ENCODE results near the gene NEDD9.

Gene NEDD9

DNA sequence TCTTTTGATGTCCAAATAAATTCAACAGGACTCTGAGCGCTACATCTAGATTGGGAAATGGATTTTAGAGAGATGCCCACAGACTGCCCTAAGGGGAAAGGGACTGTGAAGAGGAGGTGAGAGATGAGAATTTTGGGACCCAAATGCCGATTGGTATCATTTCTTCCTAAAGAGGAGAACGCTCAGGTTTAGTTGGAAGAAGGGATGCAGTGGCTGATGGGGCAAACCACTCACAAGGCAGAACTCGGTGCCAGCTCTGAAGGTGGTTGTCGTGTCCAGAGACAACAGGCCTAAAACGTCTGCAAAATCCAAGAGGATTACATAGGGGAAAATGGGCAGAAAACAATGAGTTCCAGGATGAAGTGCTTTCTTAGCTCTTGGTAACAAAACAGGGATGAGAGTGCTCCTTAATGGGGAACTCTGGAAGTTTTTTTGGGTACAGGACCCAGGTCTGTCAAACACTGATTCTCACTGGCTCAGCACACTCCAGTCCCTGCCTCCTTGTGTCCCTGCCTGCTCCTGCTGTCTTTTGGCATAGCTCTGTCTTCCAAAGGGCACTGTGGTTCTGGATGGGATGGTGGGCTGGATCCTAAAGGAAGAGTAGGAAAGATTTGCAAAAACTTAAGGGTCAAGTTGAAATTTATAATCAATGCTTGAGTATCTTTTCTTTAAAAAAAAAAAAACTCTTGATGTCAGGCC is 29.0 kb downstream of the NEDD9 start:
- in situ Hi-C loops (cut with MboI; ENCODE audit: low sequenced_read_pairs): no loop called here

DNA sequence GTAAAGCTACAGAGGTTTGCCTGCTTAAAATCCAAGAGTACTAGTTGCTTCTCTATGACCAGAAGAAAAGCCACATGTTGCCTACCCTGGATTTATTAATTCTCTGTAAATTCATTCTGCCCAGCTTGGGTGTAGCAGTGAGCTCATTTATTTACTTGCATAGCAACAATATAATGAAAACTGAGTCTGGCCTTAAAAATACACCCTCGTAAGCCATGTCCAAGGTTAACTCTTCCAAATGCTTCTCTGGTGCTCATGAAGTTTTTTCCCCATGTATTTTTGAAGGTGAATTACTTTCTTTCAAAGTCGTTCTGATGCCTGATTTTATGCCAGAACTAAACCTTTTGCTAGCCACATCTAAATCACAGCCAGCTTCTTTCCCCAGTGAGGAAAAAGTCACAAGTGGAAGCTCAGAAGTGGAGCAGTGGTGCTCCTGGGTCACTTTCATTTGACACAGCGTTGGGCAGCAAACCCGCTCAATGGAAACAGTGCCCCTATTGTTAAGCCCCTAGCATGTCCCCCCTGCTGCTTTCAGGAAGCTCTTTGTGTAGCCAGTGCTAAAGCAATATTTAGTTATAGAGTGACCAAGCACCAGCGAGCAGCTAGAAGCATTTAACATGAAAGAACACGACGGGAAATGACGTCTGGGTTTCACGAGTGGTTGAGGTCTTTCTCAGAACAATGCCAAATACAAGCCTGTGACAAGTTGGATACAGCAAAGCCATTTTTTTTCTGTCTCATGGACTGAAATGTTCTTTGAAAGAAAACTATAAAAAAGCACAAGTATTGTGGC is 29.8 kb downstream of the NEDD9 start:
- in situ Hi-C loops (cut with MboI; ENCODE audit: low sequenced_read_pairs): no loop called here

DNA sequence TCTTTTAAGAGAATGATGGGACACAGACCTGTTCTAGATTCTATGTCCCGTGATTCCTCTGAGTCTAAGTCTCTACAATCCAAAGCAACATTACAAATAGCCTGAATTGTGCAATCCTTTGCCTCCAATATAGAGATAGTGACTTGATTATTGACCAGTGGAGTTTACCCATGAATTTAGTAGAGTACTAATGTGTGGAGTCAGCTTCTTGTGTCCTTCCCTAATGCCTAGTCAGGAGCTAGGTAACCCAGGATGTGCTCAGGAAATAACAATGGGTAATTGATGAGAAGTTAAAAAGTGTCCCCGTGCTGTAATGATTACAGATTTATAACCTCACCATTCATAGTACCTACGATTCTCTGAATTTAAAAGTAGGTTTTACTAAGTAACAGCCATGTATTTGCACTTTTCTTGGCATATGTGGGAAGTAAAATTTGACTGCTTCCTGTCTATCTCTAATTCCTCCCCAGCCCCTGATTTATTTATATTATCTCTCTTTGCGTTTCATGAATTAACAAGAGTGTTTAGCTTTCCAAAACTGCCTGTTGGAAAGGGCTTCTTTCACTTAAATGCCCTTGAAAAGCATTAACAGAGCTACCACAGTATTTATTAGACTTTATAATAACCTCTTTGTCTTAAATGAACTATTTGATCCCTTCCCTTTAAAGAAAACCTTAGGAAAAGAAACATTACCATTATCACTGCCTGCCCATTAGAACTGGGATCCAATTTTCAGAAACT is 30.5 kb downstream of the NEDD9 start:
- in situ Hi-C loops (cut with MboI; ENCODE audit: low sequenced_read_pairs): no loop called here

DNA sequence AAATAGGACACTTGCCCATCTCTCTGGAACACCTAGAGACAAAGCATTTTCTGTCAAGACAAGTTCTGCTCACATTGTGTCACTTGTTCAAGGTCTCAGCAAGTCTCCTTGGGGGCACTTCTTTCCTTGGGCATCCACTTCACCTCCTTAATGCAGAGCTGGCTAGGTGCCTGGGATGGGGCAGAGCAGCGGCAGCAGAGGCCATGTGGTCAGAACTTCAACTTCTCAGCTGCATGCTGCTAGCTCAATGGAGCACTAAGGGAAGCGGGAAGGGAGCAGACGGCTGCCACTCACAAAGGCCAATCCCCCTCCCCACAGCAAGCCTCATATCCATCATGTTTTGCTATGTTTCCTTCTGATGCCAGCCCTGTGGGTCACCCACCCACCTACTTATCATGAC is 31.5 kb downstream of the NEDD9 start:
- in situ Hi-C loops (cut with MboI; ENCODE audit: low sequenced_read_pairs): no loop called here

GRCh38 chr6:11200356-11200755 is 32.1 kb downstream of the NEDD9 start:
- in situ Hi-C loops (cut with MboI; ENCODE audit: low sequenced_read_pairs): no loop called here

GRCh38 chr6:11198663-11199603 is 33.5 kb downstream of the NEDD9 start:
- in situ Hi-C loops (cut with MboI; ENCODE audit: low sequenced_read_pairs): no loop called here

GRCh38 chr6:11197850-11198249 is 34.6 kb downstream of the NEDD9 start:
- in situ Hi-C loops (cut with MboI; ENCODE audit: low sequenced_read_pairs): no loop called here

- in situ Hi-C loops (cut with MboI; ENCODE audit: low sequenced_read_pairs): no loop called here
Observed at GRCh38 chr6:11197175-11197536, 35.3 kb downstream of the NEDD9 start.

DNA sequence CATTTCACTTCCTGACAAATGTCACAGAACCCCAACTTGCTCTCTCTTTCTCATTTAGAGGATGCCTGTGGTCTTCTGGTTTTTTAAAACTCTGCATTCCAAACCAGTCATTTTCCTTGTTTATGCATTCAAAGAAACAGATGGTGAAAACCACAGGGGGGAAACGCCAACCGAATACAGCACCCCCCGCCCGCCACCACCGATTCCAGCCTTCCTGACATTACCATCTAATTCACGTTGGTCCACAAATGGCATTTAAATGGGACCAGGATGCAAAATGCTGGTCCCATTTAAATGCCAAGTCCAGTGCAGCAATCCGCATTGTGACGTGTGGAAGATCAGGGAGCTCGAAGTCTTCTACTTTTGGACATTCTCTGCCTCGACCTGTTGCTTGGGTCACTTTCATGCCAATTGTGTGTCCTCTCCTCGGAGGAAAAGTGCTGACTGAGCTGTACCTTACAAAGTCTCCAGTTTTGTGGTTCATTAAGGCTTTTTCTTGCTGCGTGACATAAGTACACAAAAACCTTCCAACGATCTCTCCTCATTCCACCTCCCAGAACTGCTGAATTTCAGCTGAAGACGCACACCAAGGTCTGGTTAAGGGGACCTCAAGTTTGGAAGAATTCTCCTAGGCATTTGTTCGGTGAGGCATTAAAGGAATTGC is 35.8 kb downstream of the NEDD9 start:
- in situ Hi-C loops (cut with MboI; ENCODE audit: low sequenced_read_pairs): no loop called here

DNA sequence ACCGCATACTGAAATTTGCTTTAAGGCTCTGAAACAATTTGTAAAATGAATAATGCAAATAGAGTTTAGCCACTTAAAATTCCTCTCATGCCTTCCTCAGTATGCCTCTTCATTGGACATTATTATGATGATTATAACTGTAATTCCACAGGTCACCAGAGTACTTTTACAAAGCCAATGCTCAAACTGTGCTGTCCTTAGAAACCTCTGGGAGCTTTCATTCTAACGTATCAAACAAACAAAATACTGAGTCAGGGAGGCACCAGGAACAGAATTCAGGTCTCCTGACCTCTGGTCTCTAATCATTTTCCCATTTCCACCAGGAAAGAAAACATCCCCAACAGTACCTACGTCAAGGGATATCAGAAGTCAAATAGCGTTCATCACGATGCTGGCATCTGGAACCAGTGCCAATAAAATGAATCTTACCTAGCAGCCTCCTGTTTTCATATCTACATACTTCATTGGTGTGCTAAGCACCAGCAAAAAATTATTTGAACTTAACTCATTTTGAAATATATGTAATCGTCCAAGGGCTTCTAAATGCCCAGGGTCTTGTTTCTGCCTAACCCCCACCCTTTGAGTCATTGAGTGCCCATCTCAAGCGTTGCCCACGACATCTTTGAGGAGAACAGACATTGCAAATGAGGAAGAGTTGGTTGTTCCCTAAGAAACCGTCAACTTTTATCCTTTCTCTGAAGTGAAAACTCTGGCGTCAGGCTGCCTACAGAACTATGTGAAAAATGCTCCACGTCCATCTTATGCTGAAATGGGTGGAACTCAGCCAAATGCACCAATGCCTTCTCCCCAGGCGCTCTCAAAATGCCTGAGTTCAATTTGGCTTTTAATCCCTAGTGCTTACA is 37.9 kb downstream of the NEDD9 start:
- in situ Hi-C loops (cut with MboI; ENCODE audit: low sequenced_read_pairs): no loop called here

- in situ Hi-C loops (cut with MboI; ENCODE audit: low sequenced_read_pairs): no loop called here
Observed at GRCh38 chr6:11193434-11193833, 39.0 kb downstream of the NEDD9 start.

DNA sequence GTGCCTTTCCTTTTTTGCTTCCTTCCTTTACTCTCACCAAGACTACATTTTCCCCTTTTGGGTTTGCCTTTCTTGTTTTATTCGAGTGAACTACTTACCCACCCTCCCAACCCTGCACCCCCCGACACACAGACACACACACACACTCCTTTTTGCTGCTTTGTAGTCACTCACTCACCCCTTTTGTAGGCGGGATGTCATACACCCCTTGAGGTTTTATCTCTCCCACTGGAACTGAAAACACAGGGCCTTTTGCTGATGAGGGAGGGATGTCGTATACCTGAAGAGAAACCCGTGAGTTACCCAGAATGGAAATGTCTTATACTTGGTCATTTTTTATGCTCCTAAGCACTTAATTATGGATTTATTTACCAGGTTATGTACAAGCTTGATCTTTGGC is 40.3 kb downstream of the NEDD9 start:
- in situ Hi-C loops (cut with MboI; ENCODE audit: low sequenced_read_pairs): no loop called here

DNA sequence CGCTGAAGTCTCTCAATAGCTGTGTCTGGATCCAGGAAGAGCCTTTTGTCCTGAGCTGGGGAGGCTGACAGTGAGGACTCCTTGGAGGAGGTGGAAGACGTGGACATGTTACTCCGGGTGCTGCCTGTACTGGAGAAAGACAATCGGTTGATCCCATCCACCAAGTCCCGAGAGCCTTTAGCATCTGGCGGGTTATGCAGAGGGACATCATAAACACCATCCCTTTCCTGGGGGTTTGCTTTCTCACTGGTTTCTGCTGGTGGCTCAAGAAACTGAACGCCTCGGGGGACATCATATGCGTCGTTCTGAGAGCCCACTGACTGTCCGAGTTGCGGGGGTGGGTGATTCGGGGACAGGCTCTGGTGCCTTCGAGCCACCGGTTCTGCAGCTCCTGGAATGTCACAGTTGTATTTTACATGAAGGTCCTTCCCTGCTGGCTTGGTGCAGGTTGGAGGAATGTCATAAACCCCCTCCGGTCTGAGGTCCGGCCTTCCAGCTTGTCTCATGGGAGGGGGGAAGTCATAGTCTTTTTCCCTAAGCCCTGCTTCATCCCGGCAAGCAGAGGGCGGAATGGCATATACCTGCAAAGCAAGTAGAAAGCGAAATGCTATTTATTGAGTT is 41.7 kb downstream of the NEDD9 start:
- in situ Hi-C loops (cut with MboI; ENCODE audit: low sequenced_read_pairs): no loop called here

- in situ Hi-C loops (cut with MboI; ENCODE audit: low sequenced_read_pairs): no loop called here
Observed at GRCh38 chr6:11189865-11190624, 42.4 kb downstream of the NEDD9 start.

DNA sequence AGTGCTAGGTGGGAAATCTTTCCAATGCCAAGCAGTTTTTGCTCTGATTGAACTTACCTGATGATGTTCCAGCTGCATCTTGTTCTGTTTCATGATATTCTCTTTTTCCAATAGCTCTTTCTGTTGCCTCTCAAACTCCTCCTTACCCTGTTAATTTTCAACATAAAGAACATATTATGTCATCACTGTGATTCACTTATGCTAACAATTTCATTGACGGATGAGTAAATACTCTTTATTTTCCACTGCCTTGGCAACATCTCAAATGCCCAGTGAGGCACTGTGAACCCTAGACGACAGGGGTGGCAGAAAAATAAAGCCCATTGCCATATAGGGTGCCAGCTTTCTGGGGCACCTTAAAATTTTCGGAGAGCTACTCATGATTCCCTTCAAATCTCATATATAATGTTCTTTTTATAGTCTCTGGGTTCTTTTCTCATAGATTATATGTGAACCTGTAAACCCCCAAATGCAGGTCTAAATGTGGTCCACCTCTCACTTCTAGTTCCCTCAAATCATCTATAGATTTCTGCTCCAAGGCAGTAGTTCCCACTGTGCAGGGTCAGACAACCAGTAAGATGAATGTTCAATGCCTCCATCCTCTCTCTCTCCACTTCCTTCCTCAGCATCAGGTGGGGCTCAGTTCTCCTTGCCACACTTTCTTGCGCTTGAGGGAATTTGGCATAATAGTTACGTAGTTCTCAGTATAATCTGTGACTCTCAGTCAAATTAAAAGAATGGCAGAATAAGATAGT is 44.1 kb downstream of the NEDD9 start:
- in situ Hi-C loops (cut with MboI; ENCODE audit: low sequenced_read_pairs): no loop called here

DNA sequence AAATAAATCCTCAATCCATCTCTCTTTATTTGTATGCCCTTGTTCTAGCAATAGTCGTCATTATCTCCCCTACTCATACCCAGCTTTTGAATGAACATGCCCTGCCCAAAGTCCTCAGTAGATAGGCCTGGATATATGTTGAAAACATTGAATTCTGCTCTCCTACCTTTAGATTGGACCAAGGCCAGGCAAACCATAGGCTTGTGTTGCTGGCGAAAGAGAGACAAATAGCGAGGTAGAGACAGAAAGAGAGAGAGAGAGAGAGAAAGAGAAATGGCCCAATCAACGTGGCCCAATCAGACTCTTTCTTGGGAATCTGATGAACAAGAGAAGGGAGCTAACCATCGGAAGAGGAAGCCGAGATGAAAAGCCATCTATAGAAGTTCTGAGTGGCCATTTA is 45.2 kb downstream of the NEDD9 start:
- in situ Hi-C loops (cut with MboI; ENCODE audit: low sequenced_read_pairs): no loop called here

- in situ Hi-C loops (cut with MboI; ENCODE audit: low sequenced_read_pairs): no loop called here
Observed at GRCh38 chr6:11185204-11185842, 47.1 kb downstream of the NEDD9 start.
